Fibroblast of skin of right biceps (primary cell): ENCODE data around the gene TSHR.

Experiments
- DNase-seq: peaks from one replicate; pipeline ENCODE4 v3.0.0-alpha.2; 2013

Gene TSHR

GRCh38 chr14:81144824-81145603 lies 189.6 kb downstream of the TSHR start:
- no peak for DNase-seq

GRCh38 chr14:81147140-81147897 lies 191.9 kb downstream of the TSHR start:
- no peak for DNase-seq

GRCh38 chr14:81148635-81149034 lies 193.2 kb downstream of the TSHR start:
- no peak for DNase-seq

GRCh38 chr14:81153187-81153586 lies 197.8 kb downstream of the TSHR start:
- DNase-seq: no peak

- peak; percentile 20 for DNase-seq
Measured at GRCh38 chr14:81157431-81157830, 202.0 kb downstream of the TSHR start.

- DNase-seq: no peak
Measured at GRCh38 chr14:81161088-81161487, 205.7 kb downstream of the TSHR start.

GRCh38 chr14:81161749-81162148 lies 206.3 kb downstream of the TSHR start:
- DNase-seq: no peak

GRCh38 chr14:81162941-81163340 lies 207.5 kb downstream of the TSHR start:
- peak; percentile 10 for DNase-seq

- peak; percentile 73 for DNase-seq
Measured at GRCh38 chr14:81164167-81164774, 208.8 kb downstream of the TSHR start.

- DNase-seq: no peak
Measured at GRCh38 chr14:81165188-81165587, 209.8 kb downstream of the TSHR start.

GRCh38 chr14:81166121-81166520 lies 210.7 kb downstream of the TSHR start:
- DNase-seq: no peak

- DNase-seq: no peak
Measured at GRCh38 chr14:81169267-81169666, 213.8 kb downstream of the TSHR start.

- peak; percentile 18 for DNase-seq
Measured at GRCh38 chr14:81169711-81170103, 214.3 kb downstream of the TSHR start.

GRCh38 chr14:81170104-81170828 lies 214.8 kb downstream of the TSHR start:
- DNase-seq: peak; percentile 85

GRCh38 chr14:81170829-81171195 lies 215.4 kb downstream of the TSHR start:
- no peak for DNase-seq

- DNase-seq: peak; percentile 21
Measured at GRCh38 chr14:81172353-81172752, 216.9 kb downstream of the TSHR start.

- peak; percentile 14 for DNase-seq
Measured at GRCh38 chr14:81172881-81173280, 217.5 kb downstream of the TSHR start.

- no peak for DNase-seq
Measured at GRCh38 chr14:81176241-81176640, 220.8 kb downstream of the TSHR start.

GRCh38 chr14:81177225-81177624 lies 221.8 kb downstream of the TSHR start:
- no peak for DNase-seq

- no peak for DNase-seq
Measured at GRCh38 chr14:81178063-81178462, 222.6 kb downstream of the TSHR start.

- DNase-seq: no peak
Measured at GRCh38 chr14:81179631-81180030, 224.2 kb downstream of the TSHR start.

- DNase-seq: no peak
Measured at GRCh38 chr14:81187832-81188522, 232.6 kb downstream of the TSHR start.

GRCh38 chr14:81192594-81192993 lies 237.2 kb downstream of the TSHR start:
- DNase-seq: no peak
